ENCODE results near the gene TECPR1.

The TECPR1 gene

GRCh38 chr7:98210513-98211220, 41.4 kb downstream of the TECPR1 start:
- no peak for DNase-seq (ENCODE audit: low read depth)

GRCh38 chr7:98209166-98209920, 42.7 kb downstream of the TECPR1 start:
- DNase-seq (ENCODE audit: low read depth): no peak

- no peak for DNase-seq (ENCODE audit: low read depth)
Measured at GRCh38 chr7:98206451-98207330, 45.3 kb downstream of the TECPR1 start.

DNA sequence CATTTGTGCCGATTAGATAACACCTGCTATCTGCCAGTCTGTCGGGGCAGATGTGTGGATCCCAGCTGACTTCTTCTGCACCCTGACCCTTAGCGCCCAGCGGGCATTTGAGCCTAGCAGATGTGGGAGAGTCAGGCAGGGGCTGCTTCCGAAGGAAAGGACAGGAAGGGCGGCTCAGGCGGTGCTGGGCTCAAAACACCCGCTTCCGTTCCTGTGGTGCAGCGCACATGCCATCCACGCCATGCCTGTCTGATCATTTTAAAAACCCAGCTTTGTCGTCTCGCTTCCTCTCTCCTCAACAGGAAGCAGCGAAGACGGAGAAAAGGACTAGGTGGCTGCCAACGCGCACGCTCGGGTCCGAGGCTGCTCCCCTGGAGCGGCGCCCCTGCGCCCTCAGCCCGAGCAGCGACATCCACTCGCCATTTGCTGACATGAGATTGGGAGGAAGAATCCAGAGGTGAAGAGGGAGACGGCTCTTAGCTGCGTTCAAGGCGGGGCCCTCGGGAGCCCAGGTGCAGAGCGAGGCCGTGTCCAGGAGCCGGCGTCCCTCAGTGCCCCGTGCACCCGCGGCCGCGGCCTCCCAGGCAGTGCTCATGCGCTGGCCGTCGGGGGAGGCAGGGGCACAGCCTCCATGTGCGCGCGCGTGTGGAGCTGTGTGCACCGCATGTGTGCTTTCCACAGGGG, 46.7 kb downstream of the TECPR1 start:
- DNase-seq (ENCODE audit: low read depth): no peak

DNA sequence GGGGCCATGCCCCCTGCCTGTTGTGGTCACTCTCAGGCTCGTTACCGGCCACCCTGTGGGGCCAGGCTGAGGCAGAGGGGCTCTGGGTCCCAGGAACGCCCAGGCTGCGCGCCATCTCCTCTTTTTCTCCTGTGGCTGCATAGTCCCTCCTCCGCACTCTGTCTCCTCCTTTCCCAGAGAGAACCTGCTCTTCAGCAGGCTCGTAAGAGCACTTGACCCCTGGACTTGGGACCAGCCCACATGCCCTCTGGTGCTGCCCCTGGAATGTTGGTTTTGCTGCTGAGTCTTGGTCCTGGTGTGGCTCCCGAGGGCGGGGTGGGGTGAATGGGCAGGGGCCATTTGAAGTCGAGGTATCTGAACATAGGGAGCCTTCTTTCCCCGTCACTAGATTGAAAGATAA, 47.4 kb downstream of the TECPR1 start:
- no peak for DNase-seq (ENCODE audit: low read depth)

- no peak for DNase-seq (ENCODE audit: low read depth)
Measured at GRCh38 chr7:98203964-98204605, 47.9 kb downstream of the TECPR1 start.

- no peak for DNase-seq (ENCODE audit: low read depth)
Measured at GRCh38 chr7:98203261-98203963, 48.6 kb downstream of the TECPR1 start.

DNA sequence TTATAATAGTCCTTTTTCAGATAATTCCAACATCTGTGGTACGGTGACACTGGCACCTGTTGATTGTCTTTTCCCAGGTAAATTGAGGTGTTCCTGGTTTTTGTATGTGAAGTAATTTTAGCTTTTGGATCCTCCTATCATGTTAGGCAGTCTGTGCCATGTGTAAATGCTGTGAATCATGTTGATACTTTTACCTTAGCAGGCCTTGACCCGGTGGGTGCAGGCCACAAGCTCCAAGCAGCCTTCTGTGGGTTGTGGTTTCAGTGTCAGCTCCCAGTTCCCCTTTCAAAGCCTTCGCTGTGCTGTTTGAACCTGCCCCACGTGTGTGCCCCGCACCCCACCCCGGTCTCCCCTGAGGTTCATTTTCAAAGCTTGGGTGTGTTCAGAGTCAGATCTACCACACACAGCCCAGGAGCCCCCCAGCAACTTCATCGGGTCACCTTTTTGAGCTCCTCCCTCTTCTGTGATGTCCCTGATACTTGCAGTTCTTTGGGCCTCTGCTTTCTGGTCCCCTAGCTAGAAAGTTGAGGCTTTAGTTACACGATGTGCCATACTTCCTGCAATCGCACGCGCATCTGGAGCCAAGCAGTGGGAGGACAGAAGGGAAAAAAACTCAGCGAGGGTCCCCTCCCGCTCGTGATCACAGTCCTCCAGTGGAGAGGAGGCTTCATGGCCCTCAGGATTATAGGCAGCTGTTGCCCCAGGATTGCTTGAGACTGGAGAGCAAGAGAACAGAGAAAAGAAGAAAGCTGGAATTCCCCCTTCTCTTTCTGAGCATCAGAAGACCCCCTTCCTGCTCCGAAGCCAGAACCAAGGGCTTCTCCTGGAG, 49.5 kb downstream of the TECPR1 start:
- DNase-seq (ENCODE audit: low read depth): no peak

GRCh38 chr7:98200364-98200763, 51.7 kb downstream of the TECPR1 start:
- DNase-seq (ENCODE audit: low read depth): no peak

DNA sequence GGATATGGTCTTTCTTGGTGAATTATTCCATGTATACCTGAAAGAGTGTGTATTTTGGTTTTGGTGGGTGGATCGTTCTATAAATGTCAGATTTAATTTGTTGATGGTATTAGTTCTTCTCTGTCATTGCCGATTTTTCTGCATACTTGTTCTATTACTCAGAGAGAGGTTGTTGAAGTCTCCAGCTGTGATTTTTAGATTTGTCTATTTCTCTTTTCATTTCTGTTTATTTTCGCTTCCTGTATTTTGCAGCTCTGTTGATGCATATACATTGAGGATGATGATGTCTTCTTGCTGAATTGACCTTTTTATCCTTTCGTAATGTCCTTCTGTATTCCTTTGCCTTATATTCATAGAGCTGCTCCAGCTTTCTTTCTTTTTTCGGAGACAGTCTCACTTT, 52.9 kb downstream of the TECPR1 start:
- no peak for DNase-seq (ENCODE audit: low read depth)

GRCh38 chr7:98196706-98197605, 55.1 kb downstream of the TECPR1 start:
- DNase-seq (ENCODE audit: low read depth): no peak

DNA sequence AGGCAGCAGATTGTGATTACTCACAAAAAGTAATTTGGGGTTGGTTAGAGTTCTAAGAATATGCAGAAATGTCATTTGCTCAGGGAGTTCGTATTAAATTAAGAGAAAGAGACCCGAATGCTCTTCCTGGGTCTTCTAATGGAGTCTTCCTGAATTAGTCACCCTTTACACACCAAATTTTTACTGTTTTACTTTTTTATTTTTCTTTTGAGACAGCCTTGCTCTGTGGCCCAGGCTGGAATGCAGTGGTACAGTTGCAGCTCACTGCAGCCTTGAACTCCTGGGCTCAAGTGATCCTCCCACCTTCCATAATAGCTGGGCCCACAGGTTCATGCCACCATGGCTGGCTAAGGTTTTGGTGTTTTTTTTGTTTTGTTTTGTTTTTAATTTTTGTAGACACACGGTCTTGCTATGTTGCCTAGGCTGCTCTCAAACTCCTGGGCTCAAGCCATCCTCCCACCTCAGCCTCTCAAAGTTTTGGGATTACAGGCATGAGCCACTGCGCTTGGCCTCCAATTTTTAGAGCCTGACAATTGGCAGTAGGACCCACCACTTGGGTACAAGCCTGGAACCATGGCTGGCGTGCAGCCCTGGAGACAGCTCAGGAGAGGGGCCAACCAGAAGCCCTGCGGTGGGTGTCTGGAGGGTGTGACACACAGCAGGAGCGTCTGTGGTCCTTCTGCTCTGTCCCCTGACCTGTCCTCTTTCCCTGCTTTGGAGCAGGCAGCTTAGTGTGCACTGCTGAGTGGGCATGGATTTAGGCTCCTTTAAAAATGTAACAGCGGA, 57.2 kb downstream of the TECPR1 start:
- DNase-seq (ENCODE audit: low read depth): no peak

GRCh38 chr7:98194186-98194585, 57.8 kb downstream of the TECPR1 start:
- DNase-seq (ENCODE audit: low read depth): no peak

DNA sequence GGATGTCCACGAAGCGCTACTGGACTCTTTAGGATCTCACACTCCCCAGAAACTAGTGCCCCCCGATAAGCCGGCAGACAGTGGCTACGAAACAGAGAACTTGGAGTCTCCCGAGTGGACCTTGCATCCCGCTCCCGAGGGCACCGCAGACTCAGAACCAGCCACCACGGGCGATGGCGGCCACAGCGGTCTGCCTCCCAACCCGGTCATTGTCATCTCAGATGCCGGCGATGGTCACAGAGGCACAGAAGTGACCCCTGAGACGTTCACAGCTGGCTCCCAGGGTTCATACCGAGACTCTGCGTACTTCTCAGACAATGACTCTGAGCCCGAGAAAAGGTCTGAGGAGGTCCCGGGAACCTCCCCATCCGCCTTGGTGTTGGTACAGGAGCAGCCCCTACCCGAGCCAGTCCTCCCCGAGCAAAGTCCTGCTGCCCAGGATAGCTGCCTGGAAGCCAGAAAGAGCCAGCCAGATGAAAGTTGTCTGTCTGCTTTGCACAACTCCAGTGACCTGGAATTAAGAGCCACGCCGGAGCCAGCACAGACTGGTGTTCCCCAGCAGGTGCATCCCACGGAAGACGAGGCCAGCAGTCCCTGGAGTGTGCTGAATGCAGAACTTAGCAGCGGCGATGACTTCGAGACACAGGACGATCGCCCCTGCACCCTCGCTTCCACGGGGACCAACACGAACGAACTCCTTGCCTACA, 58.4 kb downstream of the TECPR1 start:
- DNase-seq (ENCODE audit: low read depth): no peak

DNA sequence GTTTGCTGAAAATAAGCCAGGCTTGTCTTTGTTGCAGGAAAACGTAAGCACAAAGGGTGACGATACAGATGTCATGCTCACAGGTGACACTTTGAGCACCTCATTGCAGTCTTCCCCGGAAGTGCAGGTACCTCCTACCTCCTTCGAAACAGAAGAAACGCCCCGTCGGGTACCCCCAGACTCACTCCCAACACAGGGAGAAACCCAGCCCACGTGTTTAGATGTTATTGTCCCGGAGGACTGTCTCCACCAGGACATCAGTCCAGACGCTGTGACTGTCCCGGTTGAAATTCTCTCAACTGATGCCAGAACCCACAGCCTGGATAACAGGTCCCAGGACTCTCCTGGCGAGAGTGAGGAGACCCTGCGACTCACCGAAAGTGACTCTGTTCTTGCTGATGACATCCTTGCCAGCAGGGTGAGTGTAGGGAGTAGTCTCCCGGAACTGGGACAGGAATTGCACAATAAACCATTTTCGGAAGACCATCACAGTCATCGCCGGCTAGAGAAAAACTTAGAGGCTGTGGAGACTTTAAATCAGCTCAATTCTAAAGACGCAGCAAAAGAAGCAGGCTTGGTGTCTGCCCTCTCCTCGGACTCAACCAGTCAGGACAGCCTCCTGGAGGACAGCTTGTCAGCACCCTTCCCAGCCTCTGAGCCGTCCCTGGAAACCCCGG, 59.1 kb downstream of the TECPR1 start:
- no peak for DNase-seq (ENCODE audit: low read depth)

GRCh38 chr7:98191668-98192431, 60.2 kb downstream of the TECPR1 start:
- DNase-seq (ENCODE audit: low read depth): no peak

Data from HS-27A (cell line).